ENCODE results near the gene DDX52.

Gene DDX52

GRCh38 chr17:37567137-37567536, 76.1 kb downstream of the DDX52 start:
- Histone ChIP-seq H3K4me1 (ENCODE audit: low read length) (no peaks in the 10 kb centered on the region), H4K20me1 (ENCODE audit: insufficient read depth, low read length) (no peaks in the 10 kb centered on the region), H3K27ac (ENCODE audit: low read length) (no peak overlapping the region), H3K9me3 (ENCODE audit: insufficient read depth, low read length) (no peaks in the 10 kb centered on the region), H3K36me3 (replicated peaks; ENCODE audit: low read depth, low read length) (peaks cover 39% of the 10 kb centered on the region), H3K27me3 (ENCODE audit: low read depth, low read length) (no peaks in the 10 kb centered on the region), H3K9ac (ENCODE audit: low read length) (no peak overlapping the region), H2AFZ (ENCODE audit: low read depth, low read length) (no peak overlapping the region), H3K4me2 (ENCODE audit: low read length) (no peak overlapping the region), H3K4me3 (ENCODE audit: low read length) (no peak overlapping the region), H3K79me2 (ENCODE audit: low read length) (no peaks in the 10 kb centered on the region)
- TF ChIP-seq EZH2phosphoT487 (IDR thresholded peaks at IDR 0.05; ENCODE audit: low read depth) (no peak), CTCF (IDR thresholded peaks at IDR 0.05; ENCODE audit: low read depth, low read length) (no peak)

- Histone ChIP-seq H4K20me1 (ENCODE audit: insufficient read depth, low read length) (no peaks in the 10 kb centered on the region), H3K36me3 (replicated peaks; ENCODE audit: low read depth, low read length) (peaks cover 41% of the 10 kb centered on the region), H3K9me3 (ENCODE audit: insufficient read depth, low read length) (no peaks in the 10 kb centered on the region), H3K27me3 (ENCODE audit: low read depth, low read length) (no peaks in the 10 kb centered on the region), H3K9ac (ENCODE audit: low read length) (no peak overlapping the region), H3K27ac (ENCODE audit: low read length) (no peak overlapping the region), H2AFZ (ENCODE audit: low read depth, low read length) (no peak overlapping the region), H3K79me2 (ENCODE audit: low read length) (no peaks in the 10 kb centered on the region), H3K4me2 (ENCODE audit: low read length) (no peak overlapping the region), H3K4me3 (ENCODE audit: low read length) (no peak overlapping the region), H3K4me1 (ENCODE audit: low read length) (no peaks in the 10 kb centered on the region)
- no peak for TF ChIP-seq CTCF (IDR thresholded peaks at IDR 0.05; ENCODE audit: low read depth, low read length)
- no peak for TF ChIP-seq EZH2phosphoT487 (IDR thresholded peaks at IDR 0.05; ENCODE audit: low read depth)
Measured at GRCh38 chr17:37564252-37564651, 79.0 kb downstream of the DDX52 start.

- Histone ChIP-seq H3K36me3 (replicated peaks; ENCODE audit: low read depth, low read length) (peaks cover 34% of the 10 kb centered on the region), H2AFZ (ENCODE audit: low read depth, low read length) (no peak overlapping the region), H4K20me1 (ENCODE audit: insufficient read depth, low read length) (no peaks in the 10 kb centered on the region), H3K4me2 (ENCODE audit: low read length) (no peak overlapping the region), H3K9ac (ENCODE audit: low read length) (no peak overlapping the region), H3K4me1 (ENCODE audit: low read length) (no peaks in the 10 kb centered on the region), H3K9me3 (ENCODE audit: insufficient read depth, low read length) (no peaks in the 10 kb centered on the region), H3K79me2 (ENCODE audit: low read length) (no peaks in the 10 kb centered on the region), H3K27me3 (ENCODE audit: low read depth, low read length) (no peaks in the 10 kb centered on the region), H3K4me3 (ENCODE audit: low read length) (no peak overlapping the region), H3K27ac (ENCODE audit: low read length) (no peak overlapping the region)
- TF ChIP-seq EZH2phosphoT487 (IDR thresholded peaks at IDR 0.05; ENCODE audit: low read depth): no peak
- no peak for TF ChIP-seq CTCF (IDR thresholded peaks at IDR 0.05; ENCODE audit: low read depth, low read length)
Measured at GRCh38 chr17:37562016-37562745, 81.1 kb downstream of the DDX52 start.

Measured in OCI-LY3 (cell line).